ENCODE data around the gene CSMD2.

GRCh38 chr1:33822396-33822795, 342.6 kb downstream of the CSMD2 start:
- TF ChIP-seq CTCF (IDR thresholded peaks at IDR 0.05; ENCODE audit: low read length) (no peak), EZH2phosphoT487 (IDR thresholded peaks at IDR 0.05; ENCODE audit: low read length) (no peak)

All from MM.1S (cell line).